ENCODE measurements around the gene GAS7.

GAS7 gene

DNA sequence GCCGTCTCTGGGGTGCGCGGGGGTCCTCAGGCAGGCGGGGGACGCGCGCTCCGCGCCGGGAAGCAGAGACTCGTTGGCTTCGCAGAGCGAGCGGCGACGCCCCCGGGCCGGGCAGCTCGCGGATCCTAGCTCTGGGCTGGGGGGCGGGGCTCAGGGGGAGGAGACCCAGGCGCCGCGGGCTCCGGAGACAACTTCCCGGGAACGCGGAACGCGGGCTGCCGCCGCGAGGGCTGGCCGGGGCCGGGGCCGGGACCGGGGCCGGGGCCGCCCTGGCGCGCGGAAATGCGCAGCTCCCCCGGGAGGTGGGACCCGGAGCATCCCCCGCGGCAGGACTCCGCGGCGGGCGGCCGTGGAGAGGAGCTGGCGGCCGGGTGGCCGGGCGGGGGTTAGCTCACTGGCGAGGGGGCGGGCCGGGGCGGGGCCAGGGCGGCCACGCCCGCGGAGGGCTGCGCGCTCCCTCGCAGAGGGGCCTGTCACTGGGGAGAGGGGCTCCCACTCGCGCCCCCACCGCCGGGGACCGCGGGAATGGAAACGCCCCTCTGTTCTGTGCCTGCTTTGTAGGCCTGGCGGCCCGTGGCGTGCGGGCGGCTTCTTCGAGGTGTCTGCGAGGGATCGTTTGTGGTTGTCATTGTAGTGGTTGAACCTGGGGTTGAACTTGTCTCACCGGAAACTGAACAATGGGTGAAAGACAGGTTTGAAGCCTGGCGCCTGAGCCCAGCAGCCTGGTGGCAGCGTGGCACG, at the start of gene GAS7:
Gene GAS7, minus strand, starts transcription at position 98 of the 741 bp plus-strand sequence.
- peak; percentile 3 for DNase-seq (ENCODE audit: low read depth)

DNA sequence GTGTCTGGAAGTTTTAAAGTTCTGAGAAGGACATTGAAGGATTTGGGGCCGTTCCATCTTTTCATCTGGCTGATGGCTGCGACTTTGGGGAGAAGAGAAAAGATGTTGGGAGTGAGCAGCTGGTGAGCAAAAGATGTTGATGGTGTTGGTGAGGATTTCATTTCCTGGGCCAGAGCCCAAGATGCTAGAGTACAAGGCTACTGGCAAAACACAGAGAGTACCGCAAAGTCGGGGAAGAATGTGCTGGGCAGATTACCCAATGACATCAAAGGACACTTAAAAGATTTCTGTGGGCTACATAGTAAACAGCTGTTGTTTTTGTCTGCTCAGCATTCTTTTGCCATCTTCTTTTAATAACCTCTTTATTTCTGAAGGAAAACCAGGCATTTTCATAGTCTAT, 49.4 kb upstream of the GAS7 start:
- no peak for DNase-seq (ENCODE audit: low read depth)

- peak; percentile 14 for DNase-seq (ENCODE audit: low read depth)
These were observed 45.8 kb upstream of the GAS7 start for GRCh38 chr17:10243883-10244844.

DNA sequence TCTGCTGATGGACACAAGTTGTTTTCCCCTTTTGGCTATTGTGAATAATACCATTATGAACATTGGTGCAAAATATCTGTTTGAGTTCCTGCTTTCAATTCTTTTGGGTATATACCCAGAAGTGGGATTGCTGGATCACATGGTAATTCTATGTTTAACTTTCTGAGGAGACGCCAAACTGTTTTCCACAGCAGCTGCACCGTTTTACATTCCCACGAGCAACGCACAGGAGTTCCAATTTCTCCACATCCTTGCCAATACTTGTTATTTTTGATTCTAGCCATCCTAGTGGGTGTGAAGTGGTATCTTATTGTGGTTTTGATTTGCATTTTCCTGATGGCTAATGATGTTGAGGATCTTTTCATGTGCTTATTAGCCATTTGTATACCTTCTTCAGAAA, 43.4 kb upstream of the GAS7 start:
- DNase-seq (ENCODE audit: low read depth), result no peak

- DNase-seq (ENCODE audit: low read depth), result no peak
These were observed 40.3 kb upstream of the GAS7 start for GRCh38 chr17:10238661-10239060.

- DNase-seq (ENCODE audit: low read depth), result no peak
These were observed 35.6 kb upstream of the GAS7 start for GRCh38 chr17:10234033-10234432.

DNA sequence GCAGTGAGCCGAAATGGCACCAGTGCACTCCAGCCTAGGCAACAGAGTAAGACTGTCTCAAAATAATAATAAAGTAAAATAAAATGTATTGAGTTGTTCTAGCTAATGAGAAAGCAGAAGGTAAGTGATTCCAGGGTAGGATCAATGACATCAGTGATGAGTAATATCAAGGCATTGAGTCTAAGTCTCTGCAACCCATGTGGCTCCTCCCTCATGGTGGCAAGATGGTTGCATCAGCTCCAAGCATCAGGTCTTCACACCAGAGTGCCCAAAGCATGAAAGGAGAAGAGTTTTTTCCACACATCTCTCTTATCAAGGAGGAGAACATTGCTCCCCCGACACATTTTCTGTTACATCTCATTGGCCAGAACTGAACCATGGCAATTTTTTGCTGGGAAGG, 34.8 kb upstream of the GAS7 start:
- no peak for DNase-seq (ENCODE audit: low read depth)

DNA sequence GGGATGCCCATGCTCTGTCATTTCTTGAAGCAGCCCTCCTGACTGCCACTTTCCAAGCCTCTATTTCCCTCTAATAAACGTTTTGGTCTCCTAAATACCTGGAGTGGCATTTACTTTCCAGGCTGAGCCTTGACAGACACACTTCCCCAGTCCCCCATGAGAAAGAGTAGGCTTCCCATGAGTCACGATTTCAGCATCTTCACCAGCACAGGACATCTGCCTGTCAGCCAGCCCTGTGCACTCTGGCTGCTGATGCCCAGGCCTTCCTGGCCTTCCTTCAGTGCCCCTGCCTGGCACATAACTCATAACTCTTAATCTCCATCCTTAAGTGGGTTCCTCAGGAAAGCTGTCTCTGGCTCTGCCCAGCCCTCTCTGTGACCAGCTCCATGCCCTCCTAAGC, 30.8 kb upstream of the GAS7 start:
- DNase-seq (ENCODE audit: low read depth), result no peak

GRCh38 chr17:10226930-10227695, 28.7 kb upstream of the GAS7 start:
- peak; percentile 34 for DNase-seq (ENCODE audit: low read depth)

- no peak for DNase-seq (ENCODE audit: low read depth)
These were observed 26.3 kb upstream of the GAS7 start for GRCh38 chr17:10224582-10225195.

GRCh38 chr17:10219193-10219592, 20.8 kb upstream of the GAS7 start:
- DNase-seq (ENCODE audit: low read depth), result no peak

DNA sequence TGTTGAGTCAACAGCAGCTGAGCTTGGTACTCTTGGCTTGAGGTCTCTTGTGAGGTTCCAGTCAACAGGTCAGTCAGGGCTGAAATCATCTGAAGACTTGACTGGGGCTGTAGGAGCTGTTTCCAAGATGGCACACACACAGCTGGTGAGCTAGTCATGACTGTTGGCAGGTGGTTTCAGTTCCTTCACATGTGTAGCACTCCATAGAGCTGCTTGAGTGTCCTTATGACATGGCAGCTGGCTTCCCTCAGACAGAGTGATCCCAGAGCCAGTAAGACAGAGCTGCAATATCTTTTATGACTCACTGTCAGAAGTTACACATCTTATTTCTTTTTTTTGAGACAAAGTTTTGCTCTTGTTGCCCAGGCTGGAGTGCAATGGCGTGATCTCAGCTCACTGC, 19.5 kb upstream of the GAS7 start:
- DNase-seq (ENCODE audit: low read depth), result no peak

GRCh38 chr17:10216213-10216938, 18.0 kb upstream of the GAS7 start:
- no peak for DNase-seq (ENCODE audit: low read depth)

- DNase-seq (ENCODE audit: low read depth), result no peak
These were observed 16.9 kb upstream of the GAS7 start for GRCh38 chr17:10215286-10215685.

DNA sequence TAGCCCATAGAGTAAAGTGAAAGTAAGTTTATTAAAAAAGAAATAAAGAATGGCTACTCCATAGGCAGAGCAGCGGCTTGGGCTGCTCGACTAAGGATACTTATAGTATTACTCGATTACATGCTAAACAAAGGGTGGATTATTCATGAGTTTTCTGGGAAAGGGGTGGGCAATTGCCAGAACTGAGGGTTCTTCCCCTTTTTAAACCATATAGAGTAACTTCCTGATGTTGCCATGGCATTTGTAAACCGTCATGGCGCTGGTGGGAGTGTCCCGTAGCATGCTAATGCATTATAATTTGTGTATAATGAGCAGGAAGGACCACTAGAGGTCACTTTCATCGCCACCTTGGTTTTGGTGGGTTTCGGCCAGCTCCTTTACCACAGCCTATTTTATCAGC, 13.3 kb upstream of the GAS7 start:
- no peak for DNase-seq (ENCODE audit: low read depth)

- no peak for DNase-seq (ENCODE audit: low read depth)
These were observed 11.8 kb upstream of the GAS7 start for GRCh38 chr17:10210151-10210574.

DNA sequence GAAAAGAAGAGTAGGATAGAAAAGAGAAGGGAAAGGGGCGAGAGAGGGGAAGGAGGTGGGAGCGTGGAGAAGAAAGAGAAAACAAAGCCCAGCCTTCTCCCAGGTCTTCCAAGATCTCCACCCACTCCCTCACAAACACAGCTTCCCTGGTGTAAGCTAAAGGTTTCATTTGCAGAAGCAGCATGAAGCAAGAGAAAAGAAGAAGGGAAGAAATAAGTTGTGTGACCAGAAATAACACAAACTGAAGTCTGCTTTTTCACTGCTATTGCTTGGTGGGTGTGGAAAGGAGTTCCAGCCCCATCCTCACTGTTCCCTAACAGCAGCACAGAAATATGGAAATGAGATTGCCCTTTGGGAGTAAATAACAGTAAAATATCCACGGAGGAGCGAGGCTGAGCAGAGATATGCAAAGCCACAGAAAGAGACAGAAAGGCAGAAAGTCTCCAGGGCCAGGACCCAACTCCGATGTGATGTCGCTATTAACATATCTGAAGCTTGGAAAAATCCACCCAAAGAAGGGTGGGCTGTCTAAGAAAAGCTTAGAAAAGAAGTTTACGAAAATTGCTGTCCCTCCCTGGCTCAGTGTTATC, 10.3 kb upstream of the GAS7 start:
- DNase-seq (ENCODE audit: low read depth), result no peak

DNA sequence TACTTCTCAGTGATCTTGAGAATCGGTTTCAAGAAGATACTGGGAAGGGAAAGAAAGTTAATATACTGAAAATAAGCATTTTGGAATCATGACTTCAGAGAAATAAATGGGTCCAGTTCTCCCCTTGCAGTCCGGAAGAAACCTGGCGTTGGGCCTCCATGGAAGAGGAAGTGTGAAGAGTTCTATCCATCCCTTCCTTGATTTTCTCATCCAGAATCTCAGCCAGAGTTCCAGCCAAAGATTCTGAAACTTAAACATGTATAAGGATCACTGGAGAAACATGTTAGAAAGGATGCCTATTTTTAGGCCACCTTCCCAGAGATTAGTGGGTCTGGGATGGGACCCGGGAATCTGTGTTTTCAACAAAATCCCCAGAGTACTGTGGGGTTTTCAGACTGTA, 8.7 kb upstream of the GAS7 start:
- DNase-seq (ENCODE audit: low read depth), result no peak

GRCh38 chr17:10205549-10206185, 7.3 kb upstream of the GAS7 start:
- DNase-seq (ENCODE audit: low read depth), result no peak

- DNase-seq (ENCODE audit: low read depth), result no peak
These were observed 3.3 kb upstream of the GAS7 start for GRCh38 chr17:10201680-10202079.

Measured in ELR (cell line).